B cell (primary cell): ENCODE data around the gene MAIP1.

Experiments used
- EZH2 ChIP-seq: IDR thresholded peaks from 2 replicates; pipeline ENCODE4 v1.6.1; 2012; ENCODE audit warnings: borderline replicate concordance, low read depth, mild to moderate bottlenecking, moderate library complexity, low read length; ENCODE audit not compliant: insufficient read depth, poor library complexity, severe bottlenecking
- TF ChIP-seq, protein P1 (sequence below): fragments of 200-600 bp; IDR thresholded peaks from one replicate; pipeline ENCODE4 v1.8.0; 2022; ENCODE audit warnings: antibody characterized with exemption, mild to moderate bottlenecking

DNA sequence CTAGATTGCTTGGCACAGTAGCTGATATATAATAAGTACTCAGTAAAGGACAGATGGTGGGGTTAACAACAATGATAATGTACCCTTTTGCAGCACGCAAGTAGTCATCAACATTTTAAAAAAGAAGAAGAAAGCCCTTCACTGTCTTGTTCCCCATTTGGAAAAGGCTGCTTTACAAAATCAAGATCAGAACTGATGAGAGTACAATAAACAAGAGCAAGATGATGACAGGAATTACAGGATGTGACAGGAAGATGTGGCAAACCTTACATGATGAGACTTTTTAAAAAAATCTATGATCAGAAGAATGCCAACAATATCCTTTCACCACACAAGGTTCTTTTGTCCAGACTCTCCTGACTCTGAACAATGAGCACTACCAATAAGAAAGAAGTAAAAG, 9.2 kb upstream of the MAIP1 start:
- TF ChIP-seq, protein P1, sequence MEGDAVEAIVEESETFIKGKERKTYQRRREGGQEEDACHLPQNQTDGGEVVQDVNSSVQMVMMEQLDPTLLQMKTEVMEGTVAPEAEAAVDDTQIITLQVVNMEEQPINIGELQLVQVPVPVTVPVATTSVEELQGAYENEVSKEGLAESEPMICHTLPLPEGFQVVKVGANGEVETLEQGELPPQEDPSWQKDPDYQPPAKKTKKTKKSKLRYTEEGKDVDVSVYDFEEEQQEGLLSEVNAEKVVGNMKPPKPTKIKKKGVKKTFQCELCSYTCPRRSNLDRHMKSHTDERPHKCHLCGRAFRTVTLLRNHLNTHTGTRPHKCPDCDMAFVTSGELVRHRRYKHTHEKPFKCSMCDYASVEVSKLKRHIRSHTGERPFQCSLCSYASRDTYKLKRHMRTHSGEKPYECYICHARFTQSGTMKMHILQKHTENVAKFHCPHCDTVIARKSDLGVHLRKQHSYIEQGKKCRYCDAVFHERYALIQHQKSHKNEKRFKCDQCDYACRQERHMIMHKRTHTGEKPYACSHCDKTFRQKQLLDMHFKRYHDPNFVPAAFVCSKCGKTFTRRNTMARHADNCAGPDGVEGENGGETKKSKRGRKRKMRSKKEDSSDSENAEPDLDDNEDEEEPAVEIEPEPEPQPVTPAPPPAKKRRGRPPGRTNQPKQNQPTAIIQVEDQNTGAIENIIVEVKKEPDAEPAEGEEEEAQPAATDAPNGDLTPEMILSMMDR: no peak
- no peak for TF ChIP-seq EZH2
